HepG2 (cell line): Measurements from ENCODE around the gene FAM187B. TPM values are rescaled to one million over a fixed set of nuclear protein-coding genes. Genes with fewer than 3 reads are reported as not detected.

Source experiments
- ARID4A ChIP-seq: sonication (generic); formaldehyde crosslinking; IDR thresholded peaks from 2 replicates; pipeline ENCODE4 v1.5.0; 2020; ENCODE audit warnings: mild to moderate bottlenecking, missing genetic modification reagents, borderline replicate concordance
- ATF4 ChIP-seq, 2 experiments: fragments of 450-650 bp in 1 of 2; sonication (generic) in 1 of 2; formaldehyde crosslinking; IDR thresholded peaks; 2 replicates each; pipeline versions ENCODE4 v1.5.0 to v1.8.0; 2020 to 2022; ENCODE audit warnings: mild to moderate bottlenecking in 1 of 2, missing genetic modification reagents in 1 of 2
- ELF3 ChIP-seq: IDR thresholded peaks from 2 replicates; pipeline ENCODE4 v1.6.1; 2016; ENCODE audit warnings: missing genetic modification reagents, missing compliant biosample characterization
- FOXC1 ChIP-seq: sonication (generic); formaldehyde crosslinking; IDR thresholded peaks from 2 replicates; pipeline ENCODE4 v1.8.0; 2022; ENCODE audit warnings: mild to moderate bottlenecking, missing genetic modification reagents, borderline replicate concordance
- FOXP1 ChIP-seq, 2 experiments: fragments of 450-650 bp in 1 of 2; IDR thresholded peaks; 2 replicates each; pipeline ENCODE4 v1.6.1; 2017 to 2018; ENCODE audit warnings: antibody characterized with exemption in 1 of 2
- KAT8 ChIP-seq: IDR thresholded peaks from 2 replicates; pipeline ENCODE4 v1.6.1; 2016; ENCODE audit warnings: missing genetic modification reagents, missing compliant biosample characterization
- KDM5A ChIP-seq: fragments of 200-600 bp; sonication (generic); IDR thresholded peaks from 2 replicates; pipeline ENCODE4 v1.7.0; 2018; ENCODE audit warnings: antibody characterized with exemption, mild to moderate bottlenecking, low read length, borderline replicate concordance
- MIER3 ChIP-seq: IDR thresholded peaks from 2 replicates; pipeline ENCODE4 v1.6.1; 2016; ENCODE audit warnings: missing compliant biosample characterization, borderline replicate concordance
- PHF8 ChIP-seq: sonication (generic); formaldehyde crosslinking; IDR thresholded peaks from 2 replicates; pipeline ENCODE4 v1.5.0; 2020; ENCODE audit warnings: missing genetic modification reagents
- RCOR2 ChIP-seq: IDR thresholded peaks from 2 replicates; pipeline ENCODE4 v1.6.1; 2016; ENCODE audit warnings: missing biosample characterization, missing genetic modification reagents
- RFXAP ChIP-seq: sonication (generic); formaldehyde crosslinking; IDR thresholded peaks from 2 replicates; pipeline ENCODE4 v1.4.0; 2020; ENCODE audit warnings: missing genetic modification reagents, borderline replicate concordance
- SNAI1 ChIP-seq: sonication (generic); formaldehyde crosslinking; IDR thresholded peaks from 2 replicates; pipeline ENCODE4 v1.5.0; 2020; ENCODE audit warnings: mild to moderate bottlenecking, missing genetic modification reagents, borderline replicate concordance
- SP140L ChIP-seq: sonication (generic); formaldehyde crosslinking; IDR thresholded peaks from 2 replicates; pipeline ENCODE4 v1.4.0; 2020; ENCODE audit warnings: missing genetic modification reagents, borderline replicate concordance
- STAT6 ChIP-seq: sonication (generic); formaldehyde crosslinking; IDR thresholded peaks from 2 replicates; pipeline ENCODE4 v1.4.0; 2020; ENCODE audit warnings: missing genetic modification reagents, mild to moderate bottlenecking, borderline replicate concordance
- ZFY ChIP-seq: sonication (generic); formaldehyde crosslinking; IDR thresholded peaks from 2 replicates; pipeline ENCODE4 v1.4.0; 2020; ENCODE audit warnings: missing genetic modification reagents
- ZNF232 ChIP-seq: sonication (generic); formaldehyde crosslinking; IDR thresholded peaks from 2 replicates; pipeline ENCODE4 v1.4.0; 2020; ENCODE audit warnings: missing genetic modification reagents, borderline replicate concordance
- ZNF496 ChIP-seq: sonication (generic); formaldehyde crosslinking; IDR thresholded peaks from 2 replicates; pipeline ENCODE4 v1.8.1; 2023; ENCODE audit warnings: mild to moderate bottlenecking, moderate library complexity, missing genetic modification reagents; ENCODE audit not compliant: insufficient replicate concordance
- ZNF652 ChIP-seq: IDR thresholded peaks from 2 replicates; pipeline ENCODE4 v1.6.1; 2016; ENCODE audit warnings: low read depth, borderline replicate concordance
- ZNF740 ChIP-seq: sonication (generic); formaldehyde crosslinking; IDR thresholded peaks from 2 replicates; pipeline ENCODE4 v1.4.0; 2020; ENCODE audit warnings: missing genetic modification reagents
- ZSCAN12 ChIP-seq: sonication (generic); formaldehyde crosslinking; IDR thresholded peaks from 2 replicates; pipeline ENCODE4 v1.9.0; 2021; ENCODE audit warnings: mild to moderate bottlenecking, missing genetic modification reagents
- polyA plus RNA-seq, 8 experiments: library from polyadenylated mRNA; depleted of rRNA in 3 of 8; stranded (reverse) in 7 of 8; unstranded in 1 of 8; fragments of >200 nt; fragmentation: Illumina TruSeq in 4 of 8; extraction: Trizol in 4 of 8; gene quantifications; 2 replicates each; pipeline versions ENCODE4 v1.2.1 to v1.2.3, GENCODE V29; 2011 to 2016; ENCODE audit warnings: low read depth in 4 of 8, missing spikeins in 1 of 8, mixed read lengths in 1 of 8; ENCODE audit not compliant: insufficient read depth in 1 of 8
- total RNA-seq, 5 experiments: library from RNA; depleted of rRNA; stranded (reverse); fragments of >200 nt; fragmentation: Illumina TruSeq; extraction: Trizol; gene quantifications; 2 replicates each; pipeline ENCODE4 v1.2.3, GENCODE V29; 2016; ENCODE audit warnings: low read depth in 1 of 5

FAM187B gene
- total and polyA plus RNA-seq, 2 of the 13 experiments (the other 11 are each of a cell fraction or from before 2014, with no cell fraction given): not detected

- peak; percentile 17; the same call in 1 of the 2 replicates for TF ChIP-seq PHF8 (CRISPR knock-in tag)
- peak; percentile 61; the same call in 1 of the 2 replicates for TF ChIP-seq RCOR2 (CRISPR knock-in tag)
- no peak for TF ChIP-seq SP140L (CRISPR knock-in tag)
- TF ChIP-seq KDM5A: no peak
- TF ChIP-seq ZSCAN12: peak; percentile 50; the same call in 1 of the 2 replicates
- no peak for TF ChIP-seq ZNF740
- TF ChIP-seq FOXC1 (CRISPR knock-in tag): no peak; the same call in 1 of the 2 replicates
- TF ChIP-seq SNAI1 (CRISPR knock-in tag): no peak
- TF ChIP-seq ZNF232: peak; percentile 14; the same call in 1 of the 2 replicates
- peak; percentile 13; the same call in 1 of the 2 replicates for TF ChIP-seq ZNF652 (CRISPR knock-in tag)
- 0 out of 2 replicates have a peak, but pooled peaks have one; percentile 60 for TF ChIP-seq RFXAP (CRISPR knock-in tag)
- TF ChIP-seq ARID4A (CRISPR knock-in tag): peak; percentile 72; the same call in 1 of the 2 replicates
- TF ChIP-seq ZFY (CRISPR knock-in tag): peak; percentile 68
- no peak for TF ChIP-seq FOXP1 (IDR thresholded peaks at IDR 0.05)
- TF ChIP-seq FOXP1 (CRISPR knock-in tag; IDR thresholded peaks at IDR 0.05): peak; percentile 91
- TF ChIP-seq ELF3: peak; percentile 90
- TF ChIP-seq ATF4 (CRISPR knock-in tag; IDR thresholded peaks at IDR 0.05): peak in 1 of 2 experiments; percentile 50; a peak in 1 of 4 replicates
- no peak for TF ChIP-seq STAT6 (CRISPR knock-in tag)
- TF ChIP-seq MIER3 (CRISPR knock-in tag): 0 out of 2 replicates have a peak, but pooled peaks have one; percentile 36
- 0 out of 2 replicates have a peak, but pooled peaks have one; percentile 22 for TF ChIP-seq KAT8 (CRISPR knock-in tag)
- no peak for TF ChIP-seq ZNF496
These were observed 25.1 kb upstream of the FAM187B start (continued) for GRCh38 chr19:35253316-35254286.
